HEK293 (cell line): ENCODE results near the gene PHETA1.
A peak's percentile ranks its signal among the peaks of the same experiment; 100 is the strongest.

Experiments
- CTCF ChIA-PET: fragments of 350-600 bp; formaldehyde crosslinking; extraction: SDS; loops from one replicate; lab custom pipeline; 2021; ENCODE audit warnings: antibody characterized with exemption; lab: Yijun Ruan, JAX
- POLR2A ChIA-PET: fragments of 300-600 bp; formaldehyde crosslinking; extraction: SDS; loops from one replicate; lab custom pipeline; 2020; ENCODE audit warnings: antibody characterized with exemption, inconsistent platforms; lab: Yijun Ruan, JAX
- H3K27ac ChIP-seq: fragments of 200-500 bp; sonication (Bioruptor generic); 2 replicates; pipeline ENCODE4 v1.5.1; 2014; ENCODE audit warnings: low read depth, low read length, control low read depth, inconsistent platforms; ENCODE audit errors: extremely low read depth
- H3K36me3 ChIP-seq, 2 experiments: fragments of 200-500 bp in 1 of 2; sonication (Bioruptor generic) in 1 of 2; 1 replicate in 1 of 2; 2 replicates in 1 of 2; pipeline ENCODE4 v1.5.1; 2014 to 2017; ENCODE audit warnings: inconsistent platforms in 2 of 2, low read length in 2 of 2; ENCODE audit not compliant: control insufficient read depth in 2 of 2, insufficient read depth in 1 of 2
- H3K4me1 ChIP-seq: fragments of 200-500 bp; sonication (Bioruptor generic); 2 replicates; pipeline ENCODE4 v1.5.1; 2014; ENCODE audit warnings: mild to moderate bottlenecking, low read length, inconsistent platforms; ENCODE audit not compliant: control insufficient read depth, insufficient read depth
- H3K4me3 ChIP-seq: 2 replicates; pipeline ENCODE4 v1.5.1; 2011; ENCODE audit warnings: low read depth, mild to moderate bottlenecking, control low read depth, low read length, moderate library complexity
- H3K9me3 ChIP-seq: fragments of 200-500 bp; sonication (Bioruptor generic); 2 replicates; pipeline ENCODE4 v1.5.1; 2014; ENCODE audit warnings: low read depth, low read length, inconsistent platforms; ENCODE audit not compliant: control insufficient read depth, insufficient read depth
- BCL11B ChIP-seq: fragments of 450-650 bp; formaldehyde crosslinking; IDR thresholded peaks from 2 replicates; pipeline ENCODE4 v1.5.1; 2016; ENCODE audit warnings: low read depth, missing biosample characterization, missing genetic modification characterization
- HOXC10 ChIP-seq: sonication (generic); formaldehyde crosslinking; IDR thresholded peaks from 2 replicates; pipeline ENCODE4 v1.8.1; 2023; ENCODE audit warnings: mild to moderate bottlenecking, missing genetic modification reagents
- IKZF3 ChIP-seq: fragments of 450-650 bp; IDR thresholded peaks from 2 replicates; pipeline ENCODE4 v1.5.0; 2018; ENCODE audit warnings: missing biosample characterization, mild to moderate bottlenecking, missing genetic modification characterization, moderate library complexity
- KLF1 ChIP-seq: fragments of 450-650 bp; formaldehyde crosslinking; IDR thresholded peaks from 2 replicates; pipeline ENCODE4 v1.5.1; 2016; ENCODE audit warnings: missing biosample characterization, missing genetic modification characterization
- KLF10 ChIP-seq: fragments of 450-650 bp; IDR thresholded peaks from 2 replicates; pipeline ENCODE4 v1.5.1; 2018; ENCODE audit warnings: missing biosample characterization, mild to moderate bottlenecking, missing genetic modification characterization
- KLF9 ChIP-seq: fragments of 450-650 bp; formaldehyde crosslinking; IDR thresholded peaks from 2 replicates; pipeline ENCODE4 v1.5.1; 2016; ENCODE audit warnings: missing biosample characterization, missing genetic modification characterization, low read depth
- MZF1 ChIP-seq: fragments of 450-650 bp; formaldehyde crosslinking; IDR thresholded peaks from 2 replicates; pipeline ENCODE4 v1.5.1; 2017; ENCODE audit warnings: missing biosample characterization, missing genetic modification characterization, borderline replicate concordance
- PATZ1 ChIP-seq: fragments of 450-650 bp; formaldehyde crosslinking; IDR thresholded peaks from 2 replicates; pipeline ENCODE4 v1.5.1; 2016; ENCODE audit warnings: missing biosample characterization, missing genetic modification characterization
- PBX3 ChIP-seq: sonication (generic); formaldehyde crosslinking; IDR thresholded peaks from 2 replicates; pipeline ENCODE4 v1.8.1; 2022; ENCODE audit warnings: mild to moderate bottlenecking, moderate library complexity, missing genetic modification reagents
- SALL2 ChIP-seq: fragments of 450-650 bp; formaldehyde crosslinking; IDR thresholded peaks from 2 replicates; pipeline ENCODE4 v1.5.0; 2017; ENCODE audit warnings: missing biosample characterization, mild to moderate bottlenecking, missing genetic modification characterization, borderline replicate concordance
- SCRT1 ChIP-seq: fragments of 450-650 bp; formaldehyde crosslinking; IDR thresholded peaks from 2 replicates; pipeline ENCODE4 v1.5.1; 2016; ENCODE audit warnings: missing biosample characterization, missing genetic modification characterization, borderline replicate concordance
- SP3 ChIP-seq: fragments of 450-650 bp; formaldehyde crosslinking; IDR thresholded peaks from 2 replicates; pipeline ENCODE4 v1.5.1; 2016; ENCODE audit warnings: missing biosample characterization, missing genetic modification characterization
- SP7 ChIP-seq: fragments of 450-650 bp; formaldehyde crosslinking; IDR thresholded peaks from 2 replicates; pipeline ENCODE4 v1.5.1; 2016; ENCODE audit warnings: missing biosample characterization, missing genetic modification characterization
- ZBTB17 ChIP-seq: fragments of 450-650 bp; formaldehyde crosslinking; IDR thresholded peaks from 2 replicates; pipeline ENCODE4 v1.5.1; 2016; ENCODE audit warnings: missing biosample characterization, missing genetic modification characterization
- ZBTB20 ChIP-seq: fragments of 450-650 bp; formaldehyde crosslinking; IDR thresholded peaks from 2 replicates; pipeline ENCODE4 v1.5.1; 2016; ENCODE audit warnings: missing biosample characterization, missing genetic modification characterization
- ZBTB26 ChIP-seq: fragments of 450-650 bp; formaldehyde crosslinking; optimal IDR thresholded peaks from 2 replicates; pipeline ENCODE3; 2016; ENCODE audit warnings: missing biosample characterization, mild to moderate bottlenecking, missing genetic modification characterization
- ZEB2 ChIP-seq: fragments of 450-650 bp; formaldehyde crosslinking; IDR thresholded peaks from 2 replicates; pipeline ENCODE4 v1.5.1; 2016; ENCODE audit warnings: missing biosample characterization, missing genetic modification characterization
- ZFHX2 ChIP-seq: fragments of 450-650 bp; formaldehyde crosslinking; conservative IDR thresholded peaks from 2 replicates; pipeline ENCODE4 v1.5.1; 2016; ENCODE audit warnings: missing biosample characterization, missing genetic modification characterization
- ZFP69B ChIP-seq: fragments of 450-650 bp; formaldehyde crosslinking; IDR thresholded peaks from 2 replicates; pipeline ENCODE4 v1.5.1; 2016; ENCODE audit warnings: missing biosample characterization, missing genetic modification characterization
- ZNF121 ChIP-seq: fragments of 450-650 bp; formaldehyde crosslinking; IDR thresholded peaks from 2 replicates; pipeline ENCODE4 v1.5.1; 2016; ENCODE audit warnings: missing biosample characterization, missing genetic modification characterization
- ZNF169 ChIP-seq: fragments of 450-650 bp; formaldehyde crosslinking; IDR thresholded peaks from 2 replicates; pipeline ENCODE4 v1.5.1; 2016; ENCODE audit warnings: missing biosample characterization, missing genetic modification characterization
- ZNF184 ChIP-seq: fragments of 450-650 bp; IDR thresholded peaks from 2 replicates; pipeline ENCODE4 v1.5.1; 2018; ENCODE audit warnings: missing biosample characterization, mild to moderate bottlenecking, missing genetic modification characterization
- ZNF311 ChIP-seq: fragments of 450-650 bp; formaldehyde crosslinking; IDR thresholded peaks from 2 replicates; pipeline ENCODE4 v1.5.1; 2017; ENCODE audit warnings: missing biosample characterization, missing genetic modification characterization, borderline replicate concordance
- ZNF558 ChIP-seq: fragments of 450-650 bp; formaldehyde crosslinking; IDR thresholded peaks from 2 replicates; pipeline ENCODE4 v1.5.1; 2016; ENCODE audit warnings: missing biosample characterization, missing genetic modification characterization
- ZNF560 ChIP-seq: fragments of 450-650 bp; formaldehyde crosslinking; IDR thresholded peaks from 2 replicates; pipeline ENCODE4 v1.5.1; 2017; ENCODE audit warnings: missing biosample characterization, missing genetic modification characterization, borderline replicate concordance
- ZNF692 ChIP-seq: fragments of 450-650 bp; formaldehyde crosslinking; IDR thresholded peaks from 2 replicates; pipeline ENCODE4 v1.5.1; 2016; ENCODE audit warnings: missing biosample characterization, missing genetic modification characterization
- ZNF747 ChIP-seq: fragments of 450-650 bp; formaldehyde crosslinking; IDR thresholded peaks from 2 replicates; pipeline ENCODE4 v1.5.1; 2016; ENCODE audit warnings: missing biosample characterization, missing genetic modification characterization
- ZNF785 ChIP-seq: fragments of 450-650 bp; formaldehyde crosslinking; IDR thresholded peaks from 2 replicates; pipeline ENCODE4 v1.5.1; 2016; ENCODE audit warnings: missing biosample characterization, missing genetic modification characterization
- ZSCAN30 ChIP-seq: fragments of 450-650 bp; IDR thresholded peaks from 2 replicates; pipeline ENCODE4 v1.5.1; 2018; ENCODE audit warnings: missing biosample characterization, mild to moderate bottlenecking, missing genetic modification characterization, moderate library complexity

Gene PHETA1

GRCh38 chr12:111368788-111369495, at the start of gene PHETA1:
Gene PHETA1 (minus strand): TSS chr12:111369095. CDS start chr12:111363427, 5,668 bp downstream.
- H3K4me3 ChIP-seq: peak within 1 kb of the TSS; percentile 69
- POLR2A ChIA-PET: interaction anchor here (1.5 kb wide), 2 partner anchors 14 to 27 kb away, joined by 4 read pairs; no protein-coding TSS in a partner anchor
- H3K9me3 ChIP-seq: no peaks in the 10 kb centered on the region
- H3K4me1 ChIP-seq: no peaks in the 10 kb centered on the region; the same call in 1 of the 2 replicates
- CTCF ChIA-PET: interaction anchor here (0.6 to 2.0 kb wide), 5 partner anchors 28 to 1285 kb away, joined by 3 to 14 read pairs (median 3); no protein-coding TSS in a partner anchor
- H3K36me3 ChIP-seq: peaks cover 0 to 14% of the 10 kb centered on the region in 2 experiments; a peak in 2 of 3 replicates
- H3K27ac ChIP-seq: no peak within 1 kb of the TSS; the same call in 1 of the 2 replicates
- TF ChIP-seq ZNF747 (tag by site-specific recombination) (no peak), ZBTB17 (tag by site-specific recombination) (peak; percentile 61; the same call in 1 of the 2 replicates), SP7 (tag by site-specific recombination) (peak; percentile 39), ZNF169 (tag by site-specific recombination) (no peak), ZEB2 (tag by site-specific recombination) (0 out of 2 replicates have a peak, but pooled peaks have one; percentile 22), SCRT1 (tag by site-specific recombination) (no peak), ZNF785 (0 out of 2 replicates have a peak, but pooled peaks have one; percentile 20), KLF10 (peak; percentile 94), BCL11B (tag by site-specific recombination) (no peak), PATZ1 (tag by site-specific recombination) (peak; percentile 72), ZFP69B (tag by site-specific recombination) (peak; percentile 97), ZNF692 (tag by site-specific recombination) (peak; percentile 99), KLF9 (peak; percentile 96), MZF1 (no peak), HOXC10 (CRISPR knock-in tag) (0 out of 2 replicates have a peak, but pooled peaks have one; percentile 40), ZNF311 (tag by site-specific recombination) (no peak), ZNF558 (tag by site-specific recombination) (no peak), ZNF184 (tag by site-specific recombination) (0 out of 2 replicates have a peak, but pooled peaks have one; percentile 16), IKZF3 (tag by site-specific recombination) (0 out of 2 replicates have a peak, but pooled peaks have one; percentile 22), PBX3 (CRISPR knock-in tag) (peak; percentile 60; the same call in 1 of the 2 replicates), ZSCAN30 (tag by site-specific recombination) (peak; percentile 8; the same call in 1 of the 2 replicates), SALL2 (tag by site-specific recombination) (no peak), ZFHX2 (peak; percentile 90), ZBTB26 (tag by site-specific recombination) (peak; percentile 97), ZNF560 (tag by site-specific recombination) (no peak), SP3 (tag by site-specific recombination) (peak; percentile 94), KLF1 (tag by site-specific recombination) (peak; percentile 67), ZBTB20 (peak; percentile 43; the same call in 1 of the 2 replicates), ZNF121 (tag by site-specific recombination) (no peak)
